GF-D8 (cell line): ENCODE measurements around the gene MACROD2.
"Not testable (repeated sequence)": the region's sequence is repeated elsewhere in the genome, so short reads cannot be mapped to it uniquely, and the experiment has no call there.

Experiments used
- DNase-seq: peaks from one replicate; lab custom pipeline; 2025; lab: John Stamatoyannopoulos, UW

Gene MACROD2

DNA sequence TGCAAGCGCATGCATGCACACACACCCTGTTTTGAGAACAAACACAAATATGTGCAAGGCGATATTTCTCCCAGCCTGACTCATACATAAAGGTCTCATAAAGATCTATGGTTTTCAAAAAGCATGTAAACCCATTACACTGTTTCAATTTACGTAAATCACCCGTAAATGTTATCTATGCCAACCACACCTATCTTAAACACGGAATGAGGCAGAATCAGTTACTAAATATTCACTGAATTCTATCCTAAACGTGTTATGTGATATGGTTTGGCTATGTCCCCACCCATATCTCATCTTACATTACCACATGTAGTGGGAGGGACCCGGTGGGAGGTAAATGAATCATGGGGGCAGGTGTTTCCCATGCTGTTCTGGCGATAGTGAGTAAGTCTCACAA, 1956.3 kb downstream of the MACROD2 start:
- no peak for DNase-seq

DNA sequence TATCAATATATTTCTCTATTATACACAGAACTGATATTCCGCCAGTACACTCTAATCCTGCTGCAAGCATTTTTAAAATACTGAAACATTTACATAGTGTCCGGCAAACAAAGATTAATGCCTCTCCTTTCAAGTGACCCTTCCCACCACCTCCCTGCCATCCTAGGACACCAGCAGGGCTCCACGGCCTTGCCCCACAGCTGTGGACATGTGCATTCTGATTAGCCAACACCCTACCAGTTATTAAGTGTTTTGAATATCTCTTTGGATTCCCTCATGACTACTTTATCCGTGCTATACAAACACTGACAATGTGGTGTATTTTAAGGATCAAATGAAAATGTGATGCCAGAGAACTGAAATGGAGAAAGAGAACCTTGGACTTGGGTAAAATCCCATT, 1962.8 kb downstream of the MACROD2 start:
- DNase-seq, result no peak

- no peak for DNase-seq
Observed at GRCh38 chr20:15965165-15965564, 1969.8 kb downstream of the MACROD2 start.

DNA sequence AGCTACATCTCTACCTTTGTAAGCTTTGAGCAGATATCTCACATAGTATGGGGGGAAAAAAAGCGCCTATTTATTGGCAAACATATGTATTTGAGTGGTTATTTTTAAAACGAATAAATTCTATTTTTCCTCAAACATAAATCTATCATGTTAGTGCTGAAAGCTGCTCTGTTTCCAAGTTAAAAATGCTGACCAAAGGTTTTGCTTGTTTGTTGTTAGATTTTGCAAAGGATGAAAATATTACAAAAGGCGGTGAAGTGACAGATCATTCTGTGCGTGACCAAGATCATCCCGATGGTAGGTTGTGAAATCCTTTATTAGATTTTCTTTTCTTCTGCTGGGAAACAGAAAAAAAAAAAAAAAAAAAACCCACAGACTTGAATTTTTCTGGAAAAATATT, 1972.0 kb downstream of the MACROD2 start:
- DNase-seq, result no peak

GRCh38 chr20:15976047-15976736, 1980.9 kb downstream of the MACROD2 start:
- DNase-seq, result no peak

- no peak for DNase-seq
Observed at GRCh38 chr20:15977026-15977425, 1981.7 kb downstream of the MACROD2 start.

DNA sequence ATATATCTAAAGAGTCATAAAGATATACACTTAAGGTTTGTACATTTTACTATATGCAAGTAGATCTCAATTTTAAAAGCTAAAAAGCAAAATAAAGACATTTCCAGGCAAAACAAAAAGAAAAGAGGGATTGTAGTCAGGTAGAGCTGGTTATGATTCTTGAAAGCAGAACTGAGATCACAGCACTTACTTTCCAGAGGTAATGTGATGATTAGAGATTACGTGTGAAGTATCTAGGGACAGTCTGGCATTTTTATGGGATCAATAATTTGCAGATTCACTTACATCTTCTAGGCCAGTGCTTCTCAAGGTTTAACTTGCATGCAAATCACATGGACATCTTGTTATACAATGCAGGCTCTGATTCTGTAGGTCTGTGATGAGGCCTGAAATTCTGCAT, 1982.4 kb downstream of the MACROD2 start:
- no peak for DNase-seq

DNA sequence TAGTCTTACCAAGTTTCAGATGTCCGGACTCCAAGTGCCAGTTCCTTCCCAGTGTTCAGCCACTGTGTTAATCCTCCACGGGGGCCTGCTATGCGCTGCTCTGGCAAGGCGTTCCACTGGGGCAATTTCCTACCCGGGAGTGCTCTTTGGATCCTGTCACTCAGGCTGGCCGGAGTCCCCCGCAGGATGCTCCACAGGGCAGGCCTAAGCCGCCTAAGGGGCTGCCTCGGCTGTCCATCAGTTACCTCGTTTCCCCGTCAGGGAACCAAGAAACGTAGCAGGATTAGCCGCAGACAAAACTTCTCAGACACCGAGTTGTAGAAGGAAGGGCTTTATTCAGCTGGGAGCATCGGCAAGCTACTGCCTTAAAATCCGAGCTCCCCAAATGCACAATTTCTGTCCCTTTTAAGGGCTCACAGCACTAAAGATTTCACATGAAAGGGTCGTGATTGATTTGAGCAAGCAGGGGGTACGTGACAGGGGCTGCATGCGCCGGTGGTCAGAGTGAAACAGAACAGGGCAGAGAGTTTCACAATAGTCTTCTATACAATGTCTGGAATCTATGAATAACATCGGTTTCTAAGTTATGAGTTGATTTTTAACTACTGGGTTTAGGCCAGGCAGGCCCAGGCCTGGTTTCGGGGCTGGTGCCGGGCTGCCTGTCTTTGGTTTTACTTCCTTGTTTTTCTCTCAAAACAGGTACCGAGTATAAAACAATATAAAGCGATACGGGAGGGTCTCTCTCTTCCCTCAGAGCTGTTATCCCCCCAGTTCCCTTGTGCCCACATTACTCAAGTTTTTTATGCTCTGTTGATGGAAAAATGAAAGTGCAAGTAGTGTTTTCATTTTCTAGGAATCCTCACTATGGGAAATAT, 1990.4 kb downstream of the MACROD2 start:
- DNase-seq, result not testable (repeated sequence)

GRCh38 chr20:15986690-15987089, 1991.4 kb downstream of the MACROD2 start:
- no peak for DNase-seq

GRCh38 chr20:15991279-15991678, 1996.0 kb downstream of the MACROD2 start:
- DNase-seq, result no peak

DNA sequence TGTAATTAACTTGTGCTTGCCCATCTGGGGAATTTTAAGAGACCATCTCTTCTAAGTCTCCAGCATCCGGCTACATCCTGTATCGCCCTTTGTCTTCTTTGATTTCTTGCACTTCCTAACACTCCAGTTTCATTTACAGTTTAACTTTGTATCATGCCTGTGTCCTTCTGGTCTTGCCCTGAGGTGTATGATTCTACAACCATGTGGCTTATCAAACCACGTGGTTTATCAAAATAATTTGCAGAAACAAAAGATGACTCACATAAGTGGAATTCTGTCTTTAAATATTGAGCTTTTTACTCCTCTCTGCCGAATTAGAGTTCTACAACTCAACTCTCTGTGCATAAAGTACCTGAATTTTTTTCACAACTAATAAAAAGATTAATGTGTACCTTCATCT, 1997.2 kb downstream of the MACROD2 start:
- no peak for DNase-seq

DNA sequence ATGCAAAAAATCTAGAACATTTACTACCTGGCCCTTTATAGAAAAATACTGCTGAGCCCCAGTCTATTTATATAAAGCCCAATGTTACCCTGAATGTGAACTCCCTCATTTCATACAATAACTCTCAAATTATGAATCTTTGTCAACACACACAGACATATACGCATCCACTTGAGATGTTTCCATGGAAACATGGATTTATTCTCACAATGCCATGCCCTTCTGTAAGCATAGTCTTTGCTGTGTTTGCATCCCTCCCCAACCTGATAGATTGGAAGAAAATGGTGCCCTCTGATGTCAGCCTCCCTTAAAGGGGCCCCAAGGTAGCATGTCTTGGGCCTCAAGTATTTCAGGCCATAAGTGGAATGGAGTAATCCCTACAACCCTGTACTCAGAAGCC, 2004.8 kb downstream of the MACROD2 start:
- DNase-seq, result no peak

- DNase-seq, result no peak
Observed at GRCh38 chr20:16001286-16001685, 2006.0 kb downstream of the MACROD2 start.

- DNase-seq, result no peak
Observed at GRCh38 chr20:16003310-16003709, 2008.0 kb downstream of the MACROD2 start.

DNA sequence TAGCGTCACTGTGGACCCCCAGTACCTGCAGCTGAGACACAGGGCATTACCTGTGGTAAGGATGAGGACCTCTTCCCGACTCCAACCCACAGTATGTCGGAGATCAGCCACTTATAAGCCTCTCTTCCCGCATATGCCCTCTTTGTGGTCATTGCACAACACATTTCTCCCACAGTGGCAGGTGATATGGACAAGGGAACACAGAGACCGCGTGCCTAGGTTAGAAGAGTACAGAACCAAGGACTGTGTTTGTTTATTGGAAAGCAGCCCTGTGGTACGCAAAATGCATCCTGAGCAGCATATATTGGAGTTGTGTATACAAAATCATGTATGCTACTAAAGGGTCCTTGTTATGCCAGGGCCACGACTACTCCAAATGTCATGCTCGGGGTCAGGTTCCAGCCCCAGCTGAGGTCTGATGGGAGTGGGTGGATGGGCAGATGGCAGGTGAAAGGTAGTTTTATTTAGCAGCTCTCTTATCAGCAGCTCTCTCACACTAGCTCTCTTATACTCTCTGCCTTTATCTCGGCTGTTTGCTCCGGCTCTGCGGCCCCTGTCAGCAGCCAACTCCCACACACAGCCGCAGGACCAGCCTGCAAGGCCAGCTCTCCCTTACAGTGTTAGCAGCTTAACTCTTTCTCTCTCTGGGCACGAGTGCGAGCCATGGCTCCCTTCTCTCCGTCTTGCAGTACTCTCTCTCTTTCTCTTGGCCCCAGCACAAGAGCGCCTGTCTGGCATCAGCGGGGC, 2009.0 kb downstream of the MACROD2 start:
- DNase-seq, result no peak

- no peak for DNase-seq
Observed at GRCh38 chr20:16005021-16005914, 2010.0 kb downstream of the MACROD2 start.

DNA sequence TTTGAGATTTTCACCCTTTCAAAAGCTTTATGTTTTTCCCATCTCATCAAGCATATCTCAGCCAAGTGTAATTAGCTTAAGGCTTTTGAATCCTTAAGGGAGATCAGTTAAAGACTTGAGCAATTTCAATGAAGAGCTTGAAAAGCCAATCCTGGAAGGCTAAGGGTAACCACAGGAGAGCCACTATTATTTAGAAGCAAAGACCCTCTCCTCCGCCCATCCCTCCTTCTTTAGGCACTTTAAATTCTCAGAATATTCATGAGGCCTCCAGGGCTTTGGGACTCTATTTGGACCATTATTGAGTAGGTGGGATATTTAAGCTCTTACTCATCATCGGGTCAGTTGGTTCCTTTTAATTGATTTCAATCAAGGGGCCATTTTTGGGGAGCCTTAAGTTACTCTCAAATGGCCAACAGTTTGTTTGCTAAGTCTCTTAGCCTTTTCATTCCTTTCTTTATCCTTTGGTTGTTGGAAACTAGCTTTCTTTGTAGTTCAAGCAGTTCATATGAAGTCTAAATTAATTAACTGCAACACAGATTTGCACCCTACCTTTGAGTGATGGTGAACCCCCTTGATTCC, 2010.7 kb downstream of the MACROD2 start:
- no peak for DNase-seq

DNA sequence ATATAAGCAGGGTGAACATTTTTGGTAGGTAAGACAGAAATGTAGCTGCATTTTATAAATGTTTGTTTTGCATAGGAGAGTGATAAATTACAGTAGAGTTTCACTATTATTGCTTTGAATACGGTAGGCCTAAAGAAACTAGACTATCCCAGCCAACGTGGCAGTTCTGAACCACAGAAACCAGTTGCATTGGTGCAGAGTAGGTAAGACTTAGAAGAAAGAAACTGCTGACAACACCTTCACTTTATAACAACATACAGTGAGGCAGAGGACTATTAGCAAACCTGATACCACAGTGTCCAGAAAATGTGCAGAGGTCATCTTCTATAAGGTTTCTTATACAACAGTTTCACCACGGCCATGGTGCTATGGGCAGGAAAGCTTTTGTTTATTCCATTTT, 2011.8 kb downstream of the MACROD2 start:
- no peak for DNase-seq

DNA sequence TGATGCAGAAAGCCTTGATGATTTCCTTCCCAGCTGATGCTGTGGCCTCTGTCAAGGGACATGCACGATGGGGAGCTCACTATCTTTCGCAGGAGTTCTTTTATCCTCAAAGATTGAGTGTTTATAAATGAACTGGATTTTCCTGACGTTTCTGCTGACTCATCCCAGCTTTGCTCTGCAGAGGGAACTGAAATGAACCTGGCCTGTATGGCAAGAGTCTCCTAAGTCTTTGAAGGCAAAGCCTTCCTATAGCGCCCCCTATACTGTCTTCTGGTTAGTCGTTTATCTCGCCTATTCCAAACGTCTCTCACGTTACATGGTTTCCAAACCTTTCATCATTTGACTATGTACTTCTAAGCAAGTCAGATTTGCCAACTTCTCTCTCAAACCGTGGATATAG, 2012.6 kb downstream of the MACROD2 start:
- DNase-seq, result no peak

DNA sequence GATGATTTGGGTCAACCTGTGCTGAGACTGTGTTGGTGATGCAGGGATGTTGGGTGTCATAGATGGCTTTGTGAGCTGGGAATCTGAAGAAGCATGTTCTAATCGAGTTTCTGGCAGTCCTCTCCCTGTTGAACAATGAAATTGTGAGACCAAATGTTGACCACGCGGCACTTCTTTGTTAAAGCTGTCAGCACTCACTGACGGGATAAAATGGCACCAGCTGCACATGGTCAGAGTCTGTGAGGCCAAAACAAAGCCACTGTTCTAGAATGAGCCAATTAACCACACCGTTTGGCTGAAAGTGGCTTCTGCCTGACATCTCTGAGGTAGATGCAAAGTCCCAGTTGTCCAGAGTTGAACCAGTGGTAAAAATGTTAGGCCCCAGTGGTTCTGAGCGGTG, 2015.7 kb downstream of the MACROD2 start:
- no peak for DNase-seq

DNA sequence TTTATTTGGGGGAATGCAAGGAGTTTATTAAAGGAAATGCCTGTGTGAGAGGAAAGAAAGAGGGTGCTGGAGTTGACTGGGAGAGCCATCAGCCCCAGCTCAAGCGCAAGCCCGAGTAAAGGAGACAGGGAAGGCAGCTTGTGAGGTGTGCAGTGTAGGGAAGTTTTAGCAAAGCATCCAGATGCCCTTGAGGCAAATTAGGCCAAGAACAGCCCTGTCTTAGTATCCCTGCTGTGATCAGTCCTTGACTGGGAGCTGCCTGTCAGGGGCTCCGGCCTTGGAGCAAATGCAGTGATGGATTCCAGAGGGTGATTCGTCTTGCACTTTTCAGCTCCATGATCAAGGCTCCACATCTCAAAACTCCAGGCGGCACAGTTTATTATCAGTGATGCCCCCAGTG, 2016.2 kb downstream of the MACROD2 start:
- DNase-seq, result no peak
